ENCODE data around the gene GPX4.

DNA sequence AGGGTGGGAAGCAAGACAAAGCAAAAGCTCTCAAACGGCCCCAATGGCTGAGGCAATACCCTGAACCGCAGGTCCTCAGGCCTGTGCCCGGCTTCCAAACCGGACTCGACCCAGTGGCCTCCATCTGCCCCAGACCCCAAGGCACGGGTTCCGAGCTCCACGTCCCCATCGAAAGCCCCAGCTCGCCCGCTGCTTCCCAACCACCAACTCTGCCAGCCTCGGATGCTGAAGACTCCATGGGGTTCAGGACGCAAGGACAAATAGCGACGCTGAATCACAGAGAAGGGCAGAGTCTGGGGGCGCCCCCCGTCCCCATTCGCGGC lies 9.2 kb upstream of the GPX4 start:
- TF ChIP-seq, protein P1, sequence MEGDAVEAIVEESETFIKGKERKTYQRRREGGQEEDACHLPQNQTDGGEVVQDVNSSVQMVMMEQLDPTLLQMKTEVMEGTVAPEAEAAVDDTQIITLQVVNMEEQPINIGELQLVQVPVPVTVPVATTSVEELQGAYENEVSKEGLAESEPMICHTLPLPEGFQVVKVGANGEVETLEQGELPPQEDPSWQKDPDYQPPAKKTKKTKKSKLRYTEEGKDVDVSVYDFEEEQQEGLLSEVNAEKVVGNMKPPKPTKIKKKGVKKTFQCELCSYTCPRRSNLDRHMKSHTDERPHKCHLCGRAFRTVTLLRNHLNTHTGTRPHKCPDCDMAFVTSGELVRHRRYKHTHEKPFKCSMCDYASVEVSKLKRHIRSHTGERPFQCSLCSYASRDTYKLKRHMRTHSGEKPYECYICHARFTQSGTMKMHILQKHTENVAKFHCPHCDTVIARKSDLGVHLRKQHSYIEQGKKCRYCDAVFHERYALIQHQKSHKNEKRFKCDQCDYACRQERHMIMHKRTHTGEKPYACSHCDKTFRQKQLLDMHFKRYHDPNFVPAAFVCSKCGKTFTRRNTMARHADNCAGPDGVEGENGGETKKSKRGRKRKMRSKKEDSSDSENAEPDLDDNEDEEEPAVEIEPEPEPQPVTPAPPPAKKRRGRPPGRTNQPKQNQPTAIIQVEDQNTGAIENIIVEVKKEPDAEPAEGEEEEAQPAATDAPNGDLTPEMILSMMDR (IDR thresholded peaks at IDR 0.05): no peak
- TF ChIP-seq POLR2A (IDR thresholded peaks at IDR 0.05) (no peak), POLR2AphosphoS5 (IDR thresholded peaks at IDR 0.05) (no peak)

All from stomach (tissue), 4 donors.